Osteocyte (in vitro differentiated cells): ENCODE results near the gene NTN1. TPM values are rescaled to one million over a fixed set of nuclear protein-coding genes. Genes with fewer than 3 reads are reported as not detected.
"Not testable (repeated sequence)": the region's sequence is repeated elsewhere in the genome, so short reads cannot be mapped to it uniquely, and the experiment has no call there.

Experiments
- DNase-seq: peaks from one replicate; pipeline ENCODE4 v3.0.0; 2021; ENCODE audit warnings: mixed read lengths; ENCODE audit not compliant: unreplicated experiment; ENCODE audit errors: extremely low spot score
- H3K27ac Mint-ChIP-seq: one replicate; pipeline ENCODE4 v1.8.0; 2021; ENCODE audit warnings: mild to moderate bottlenecking, mixed read lengths; ENCODE audit not compliant: unreplicated experiment
- H3K27me3 Mint-ChIP-seq: one replicate; pipeline ENCODE4 v1.8.0; 2021; ENCODE audit warnings: mixed read lengths; ENCODE audit not compliant: unreplicated experiment
- H3K36me3 Mint-ChIP-seq: one replicate; pipeline ENCODE4 v1.8.0; 2021; ENCODE audit warnings: mixed read lengths; ENCODE audit not compliant: unreplicated experiment
- H3K4me1 Mint-ChIP-seq: one replicate; pipeline ENCODE4 v1.8.0; 2021; ENCODE audit warnings: mixed read lengths; ENCODE audit not compliant: unreplicated experiment
- H3K4me3 Mint-ChIP-seq: one replicate; pipeline ENCODE4 v1.8.0; 2021; ENCODE audit warnings: mild to moderate bottlenecking, moderate library complexity, mixed read lengths; ENCODE audit not compliant: unreplicated experiment
- H3K9me3 Mint-ChIP-seq: one replicate; pipeline ENCODE4 v1.8.0; 2021; ENCODE audit warnings: mixed read lengths; ENCODE audit not compliant: unreplicated experiment
- total RNA-seq: library from RNA; stranded (reverse); gene quantifications from 2 replicates; pipeline ENCODE4 v1.2.1, GENCODE V29; 2021
- TF ChIP-seq, protein P1 (sequence below): fragments of 200-600 bp; sonication (generic); IDR thresholded peaks from 2 replicates; pipeline ENCODE4 v1.5.0; 2021; ENCODE audit warnings: antibody characterized with exemption, mild to moderate bottlenecking, moderate library complexity

NTN1 gene
- total RNA-seq, 1 donor from 2014 or later: 21.4 TPM

DNA sequence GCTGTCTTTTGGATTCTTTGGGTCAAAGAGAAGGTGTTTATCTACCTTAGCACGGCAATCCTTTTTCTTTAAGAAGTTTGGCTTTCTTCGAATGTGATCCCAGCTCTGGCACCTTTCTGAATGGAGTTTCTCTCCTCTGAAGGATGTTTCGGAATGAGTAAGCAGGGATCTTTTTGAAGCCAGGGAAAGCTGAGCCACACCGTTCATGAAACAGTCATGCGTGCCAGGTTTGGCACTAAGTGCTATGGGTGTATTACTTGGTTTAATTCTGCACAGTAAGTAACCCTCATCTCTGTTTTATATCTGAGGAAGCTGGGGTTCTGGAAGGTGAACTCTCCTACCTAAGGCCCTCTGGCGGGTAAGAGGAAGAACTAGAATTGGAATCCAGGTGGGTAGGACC lies 234.5 kb downstream of the NTN1 start:
- no peak for DNase-seq
- Mint-ChIP-seq H3K27ac (no peak overlapping the region), H3K9me3 (no peaks in the 10 kb centered on the region), H3K4me3 (no peak overlapping the region), H3K36me3 (no peaks in the 10 kb centered on the region), H3K27me3 (no peaks in the 10 kb centered on the region), H3K4me1 (peaks cover 35% of the 10 kb centered on the region)
- TF ChIP-seq, protein P1, sequence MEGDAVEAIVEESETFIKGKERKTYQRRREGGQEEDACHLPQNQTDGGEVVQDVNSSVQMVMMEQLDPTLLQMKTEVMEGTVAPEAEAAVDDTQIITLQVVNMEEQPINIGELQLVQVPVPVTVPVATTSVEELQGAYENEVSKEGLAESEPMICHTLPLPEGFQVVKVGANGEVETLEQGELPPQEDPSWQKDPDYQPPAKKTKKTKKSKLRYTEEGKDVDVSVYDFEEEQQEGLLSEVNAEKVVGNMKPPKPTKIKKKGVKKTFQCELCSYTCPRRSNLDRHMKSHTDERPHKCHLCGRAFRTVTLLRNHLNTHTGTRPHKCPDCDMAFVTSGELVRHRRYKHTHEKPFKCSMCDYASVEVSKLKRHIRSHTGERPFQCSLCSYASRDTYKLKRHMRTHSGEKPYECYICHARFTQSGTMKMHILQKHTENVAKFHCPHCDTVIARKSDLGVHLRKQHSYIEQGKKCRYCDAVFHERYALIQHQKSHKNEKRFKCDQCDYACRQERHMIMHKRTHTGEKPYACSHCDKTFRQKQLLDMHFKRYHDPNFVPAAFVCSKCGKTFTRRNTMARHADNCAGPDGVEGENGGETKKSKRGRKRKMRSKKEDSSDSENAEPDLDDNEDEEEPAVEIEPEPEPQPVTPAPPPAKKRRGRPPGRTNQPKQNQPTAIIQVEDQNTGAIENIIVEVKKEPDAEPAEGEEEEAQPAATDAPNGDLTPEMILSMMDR: no peak

- Mint-ChIP-seq H3K9me3 (no peaks in the 10 kb centered on the region), H3K27ac (no peak overlapping the region), H3K36me3 (no peaks in the 10 kb centered on the region), H3K4me3 (no peak overlapping the region), H3K4me1 (peaks cover 35% of the 10 kb centered on the region), H3K27me3 (no peaks in the 10 kb centered on the region)
- TF ChIP-seq, protein P1: no peak
- no peak for DNase-seq
Measured at GRCh38 chr17:9256361-9256750, 235.0 kb downstream of the NTN1 start.

- no peak overlapping the region for H3K4me3 Mint-ChIP-seq
- no peaks in the 10 kb centered on the region for H3K36me3 Mint-ChIP-seq
- H3K27ac Mint-ChIP-seq: peak overlapping the region; percentile 44
- peaks cover 35% of the 10 kb centered on the region for H3K4me1 Mint-ChIP-seq
- DNase-seq: no peak
- TF ChIP-seq, protein P1: no peak
- H3K27me3 Mint-ChIP-seq: no peaks in the 10 kb centered on the region
- no peaks in the 10 kb centered on the region for H3K9me3 Mint-ChIP-seq
Measured at GRCh38 chr17:9256751-9257629, 235.7 kb downstream of the NTN1 start.

DNA sequence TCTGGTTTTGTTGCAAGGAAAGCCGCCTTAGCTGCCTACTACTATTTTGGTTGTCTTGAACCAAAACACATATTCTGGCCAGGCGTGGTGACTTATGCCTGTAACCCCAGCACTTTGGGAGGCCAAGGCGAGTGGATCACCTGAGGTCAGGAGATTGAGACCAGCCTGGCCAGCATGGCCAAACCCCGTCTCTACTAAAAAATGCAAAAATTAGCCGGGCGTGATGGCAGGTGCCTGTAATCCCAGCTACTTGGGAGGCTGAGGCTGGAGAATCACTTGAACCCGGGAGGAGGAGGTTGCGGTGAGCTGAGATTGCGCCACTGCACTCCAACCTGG lies 236.3 kb downstream of the NTN1 start:
- not testable (repeated sequence) for DNase-seq, H3K27ac Mint-ChIP-seq, H3K36me3 Mint-ChIP-seq, H3K27me3 Mint-ChIP-seq, H3K9me3 Mint-ChIP-seq, H3K4me3 Mint-ChIP-seq
- H3K4me1 Mint-ChIP-seq: peaks cover 35% of the 10 kb centered on the region

DNA sequence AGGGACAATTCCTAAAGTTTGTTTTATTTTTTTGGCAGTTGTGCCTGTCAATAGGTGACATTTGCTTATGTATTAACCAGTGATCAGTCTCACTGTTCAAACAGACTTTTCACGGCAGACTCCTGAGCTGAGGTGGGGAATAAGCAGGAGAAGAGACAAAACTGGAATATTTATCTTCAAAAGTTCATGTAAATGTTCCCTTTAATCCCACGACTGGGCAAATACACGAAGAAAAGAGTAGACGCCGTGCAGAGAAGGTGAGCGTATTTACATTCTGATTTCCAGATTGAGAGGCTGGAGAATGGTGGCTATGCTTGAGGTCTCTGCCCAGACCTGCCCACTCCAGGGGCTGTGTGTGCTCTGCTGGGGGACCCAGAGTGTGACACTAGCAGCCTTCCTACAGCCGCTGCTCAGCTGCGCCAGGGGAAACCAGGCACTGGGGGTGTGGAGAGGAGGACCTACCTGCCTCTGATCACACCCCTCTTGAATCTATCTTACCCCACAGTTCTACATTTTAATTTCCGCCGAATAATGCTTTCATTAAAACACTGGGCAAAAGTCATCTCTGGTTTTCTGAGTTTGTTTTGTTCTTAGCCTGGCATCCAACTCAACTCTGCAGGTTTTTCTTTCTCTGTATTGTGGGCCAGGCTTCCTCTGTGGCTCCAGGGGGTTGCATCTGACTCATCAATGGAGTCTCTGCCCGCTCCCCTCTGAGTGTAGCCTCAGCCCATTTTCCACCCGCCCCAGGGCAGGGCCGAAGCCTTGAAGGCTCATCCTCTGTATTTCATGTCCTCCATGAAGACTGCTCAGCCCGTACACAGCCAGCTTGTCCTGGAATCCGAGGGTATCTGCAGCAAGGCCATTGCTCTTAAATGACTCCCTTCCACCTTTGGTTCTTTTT lies 237.1 kb downstream of the NTN1 start:
- Mint-ChIP-seq H3K27me3 (no peaks in the 10 kb centered on the region), H3K4me1 (peaks cover 35% of the 10 kb centered on the region), H3K4me3 (no peak overlapping the region), H3K36me3 (no peaks in the 10 kb centered on the region), H3K27ac (peak overlapping the region; percentile 68), H3K9me3 (no peaks in the 10 kb centered on the region)
- DNase-seq: no peak
- TF ChIP-seq, protein P1: no peak
